Measurements from ENCODE around the gene S100A8.
"Not testable (repeated sequence)": the region's sequence is repeated elsewhere in the genome, so short reads cannot be mapped to it uniquely, and the experiment has no call there.

The S100A8 gene

GRCh38 chr1:153360592-153361479 is 30.0 kb downstream of the S100A8 start:
- peak in 1 of 4 experiments; percentile 21 for DNase-seq

GRCh38 chr1:153360190-153360589 is 30.7 kb downstream of the S100A8 start:
- peak; percentile 61 to 83 (median 76) for DNase-seq

GRCh38 chr1:153359241-153359640 is 31.6 kb downstream of the S100A8 start:
- peak in 1 of 4 experiments; percentile 15 for DNase-seq

- no peak for DNase-seq
Measured at GRCh38 chr1:153358691-153358975, 32.2 kb downstream of the S100A8 start.

- DNase-seq: peak; percentile 60 to 85 (median 75)
Measured at GRCh38 chr1:153357853-153358690, 32.8 kb downstream of the S100A8 start, which contains the start of gene S100A9. TSS of gene S100A9 (plus strand) at chr1:153357854. CDS start at chr1:153358284, 430 bp downstream.

GRCh38 chr1:153357076-153357852 is 33.6 kb downstream of the S100A8 start:
- DNase-seq: peak; percentile 84 to 95 (median 91)

GRCh38 chr1:153356392-153357075 is 34.3 kb downstream of the S100A8 start:
- no peak for DNase-seq

- DNase-seq: peak; percentile 85 to 96 (median 92)
Measured at GRCh38 chr1:153355445-153356071, 35.3 kb downstream of the S100A8 start.

- DNase-seq: no peak
Measured at GRCh38 chr1:153354515-153355193, 36.2 kb downstream of the S100A8 start.

- DNase-seq: peak in 2 of 4 experiments; percentile 24 to 34
Measured at GRCh38 chr1:153353226-153353947, 37.5 kb downstream of the S100A8 start.

GRCh38 chr1:153352523-153352922 is 38.4 kb downstream of the S100A8 start:
- DNase-seq: peak; percentile 78 to 84 (median 82)

GRCh38 chr1:153350321-153350957 is 40.4 kb downstream of the S100A8 start:
- DNase-seq: no peak

GRCh38 chr1:153349363-153350320 is 41.2 kb downstream of the S100A8 start:
- peak in 3 of 4 experiments; percentile 33 to 52 (median 51) for DNase-seq

GRCh38 chr1:153348511-153349362 is 42.1 kb downstream of the S100A8 start, which contains the start of gene PGLYRP4:
TSS of gene PGLYRP4 (minus strand) at chr1:153348841. CDS start at chr1:153347932, 909 bp downstream.
- no peak for DNase-seq

- no peak for DNase-seq
Measured at GRCh38 chr1:153347856-153348255, 43.0 kb downstream of the S100A8 start.

- DNase-seq: not testable (repeated sequence)
Measured at GRCh38 chr1:153347049-153347448, 43.8 kb downstream of the S100A8 start.

- no peak for DNase-seq
Measured at GRCh38 chr1:153346077-153346723, 44.7 kb downstream of the S100A8 start.

Data from suppressor macrophage (primary cell).